ENCODE measurements around the gene FZR1. TPM values are rescaled to one million over a fixed set of nuclear protein-coding genes. Genes with fewer than 3 reads are reported as not detected.

Gene FZR1
- polyA plus RNA-seq, 2 of the 4 experiments (the other 2 are of a cell fraction): 13.9 to 18.1 TPM

- Histone ChIP-seq H3K27ac (peak overlapping the region; percentile 43 to 94; a peak in 4 of 6 replicates), H3K9me3 (no peaks in the 10 kb centered on the region), H3K4me1 (peaks cover 28% of the 10 kb centered on the region), H3K4me3 (no peak overlapping the region), H3K4me2 (no peak overlapping the region)
- TF ChIP-seq TP53 (CRISPR knock-in tag; IDR thresholded peaks at IDR 0.05) (no peak), CHD4 (IDR thresholded peaks at IDR 0.05; ENCODE audit: borderline replicate concordance) (no peak), HOXB13 (CRISPR knock-in tag; IDR thresholded peaks at IDR 0.05; ENCODE audit: low read depth) (no peak), EHF (CRISPR knock-in tag; IDR thresholded peaks at IDR 0.05) (no peak), TFCP2L1 (CRISPR knock-in tag; IDR thresholded peaks at IDR 0.05) (no peak), ZNF302 (CRISPR knock-in tag; IDR thresholded peaks at IDR 0.05) (no peak), FOSB (CRISPR knock-in tag; IDR thresholded peaks at IDR 0.05) (no peak), EHMT2 (IDR thresholded peaks at IDR 0.05; ENCODE audit: low read depth) (no peak), JUN (IDR thresholded peaks at IDR 0.05) (no peak), FOXS1 (CRISPR knock-in tag; IDR thresholded peaks at IDR 0.05) (no peak)
- FAIRE-seq (no peak), DNase-seq (ENCODE audit: low read depth in 1 of 2, low spot score in 1 of 2) (no peak), ATAC-seq (no peak)
- ChIA-PET POLR2A (no interaction called here), CTCF (interaction anchor here (0.6 kb wide), 1 partner anchor 16 kb away, joined by 3 read pairs; no protein-coding TSS in a partner anchor)
- WGBS (ENCODE audit: missing lambda C conversion rate): 72% methylated on average over 7 of the region's 7 CpGs
Observed at GRCh38 chr19:3570606-3571011, 64.5 kb downstream of the FZR1 start.

GRCh38 chr19:3572132-3572854 lies 66.2 kb downstream of the FZR1 start:
- Histone ChIP-seq H3K4me2 (peak overlapping the region; percentile 90), H3K4me1 (peaks cover 22% of the 10 kb centered on the region), H3K27ac (peak overlapping the region; percentile 79 to 94), H3K4me3 (peak overlapping the region; percentile 50), H3K9me3 (no peaks in the 10 kb centered on the region)
- ATAC-seq (peak; percentile 91 to 93), FAIRE-seq (no peak), DNase-seq (ENCODE audit: low read depth in 1 of 2, low spot score in 1 of 2) (peak; percentile 81 to 99)
- WGBS (ENCODE audit: missing lambda C conversion rate): 18% methylated on average over 8 of the region's 48 CpGs
- TF ChIP-seq HES2 (IDR thresholded peaks at IDR 0.05): no peak
- no peak for TF ChIP-seq KDM5A (IDR thresholded peaks at IDR 0.05)
- no peak for TF ChIP-seq ATOH8 (CRISPR knock-in tag; IDR thresholded peaks at IDR 0.05; ENCODE audit: low read depth)
- TF ChIP-seq MAZ (IDR thresholded peaks at IDR 0.05; ENCODE audit: borderline replicate concordance, low read depth, low read length): no peak
- TF ChIP-seq EP300 (IDR thresholded peaks at IDR 0.05): no peak
- TF ChIP-seq RFX5 (IDR thresholded peaks at IDR 0.05): peak; percentile 79
- no peak for TF ChIP-seq NPAS2 (CRISPR knock-in tag; IDR thresholded peaks at IDR 0.05; ENCODE audit: borderline replicate concordance)
- ChIA-PET POLR2A (no interaction called here), CTCF (interaction anchor here (0.7 to 1.2 kb wide), 2 partner anchors 15 to 251 kb away, joined by 3 to 5 read pairs; partner anchors contain the start of gene MFSD12)

GRCh38 chr19:3572855-3573161 lies 66.7 kb downstream of the FZR1 start, which contains the start of gene HMG20B:
Gene HMG20B (plus strand): TSS chr19:3572944. CDS start chr19:3573310, 366 bp downstream.
- Histone ChIP-seq H3K4me1 (peaks cover 22% of the 10 kb centered on the region), H3K4me2 (peak within 1 kb of the TSS; percentile 90), H3K4me3 (peak within 1 kb of the TSS; percentile 89), H3K27ac (peak within 1 kb of the TSS; percentile 79 to 94), H3K9me3 (no peaks in the 10 kb centered on the region)
- DNase-seq (ENCODE audit: low read depth in 1 of 2, low spot score in 1 of 2): no peak
- no CpG with 5 or more reads among the region's 30 CpGs for WGBS (ENCODE audit: missing lambda C conversion rate)
- ATAC-seq: no peak
- CTCF ChIA-PET: interaction anchor here (3.8 to 9.7 kb wide), 2 partner anchors 15 to 26 kb away, joined by 70 to 100 read pairs; partner anchors contain the start of gene MFSD12
- POLR2A ChIA-PET: interaction anchor here (0.5 kb wide), 1 partner anchor 32 kb away, joined by 3 read pairs; no protein-coding TSS in a partner anchor
- FAIRE-seq: no peak
- TF ChIP-seq JUN (IDR thresholded peaks at IDR 0.05): peak in 1 of 2 experiments; percentile 62; a peak in 2 of 5 replicates
- TF ChIP-seq CTCF (IDR thresholded peaks at IDR 0.05): no peak

All from A549 (cell line).